Smooth muscle cell of the brain vasculature (primary cell): Measurements from ENCODE around the gene KCNQ4.
A peak's percentile ranks its signal among the peaks of the same experiment; 100 is the strongest.

Source experiments
- DNase-seq: peaks from one replicate; pipeline ENCODE4 v3.0.0-alpha.2; 2012; ENCODE audit warnings: low read depth, low spot score

Gene KCNQ4

DNA sequence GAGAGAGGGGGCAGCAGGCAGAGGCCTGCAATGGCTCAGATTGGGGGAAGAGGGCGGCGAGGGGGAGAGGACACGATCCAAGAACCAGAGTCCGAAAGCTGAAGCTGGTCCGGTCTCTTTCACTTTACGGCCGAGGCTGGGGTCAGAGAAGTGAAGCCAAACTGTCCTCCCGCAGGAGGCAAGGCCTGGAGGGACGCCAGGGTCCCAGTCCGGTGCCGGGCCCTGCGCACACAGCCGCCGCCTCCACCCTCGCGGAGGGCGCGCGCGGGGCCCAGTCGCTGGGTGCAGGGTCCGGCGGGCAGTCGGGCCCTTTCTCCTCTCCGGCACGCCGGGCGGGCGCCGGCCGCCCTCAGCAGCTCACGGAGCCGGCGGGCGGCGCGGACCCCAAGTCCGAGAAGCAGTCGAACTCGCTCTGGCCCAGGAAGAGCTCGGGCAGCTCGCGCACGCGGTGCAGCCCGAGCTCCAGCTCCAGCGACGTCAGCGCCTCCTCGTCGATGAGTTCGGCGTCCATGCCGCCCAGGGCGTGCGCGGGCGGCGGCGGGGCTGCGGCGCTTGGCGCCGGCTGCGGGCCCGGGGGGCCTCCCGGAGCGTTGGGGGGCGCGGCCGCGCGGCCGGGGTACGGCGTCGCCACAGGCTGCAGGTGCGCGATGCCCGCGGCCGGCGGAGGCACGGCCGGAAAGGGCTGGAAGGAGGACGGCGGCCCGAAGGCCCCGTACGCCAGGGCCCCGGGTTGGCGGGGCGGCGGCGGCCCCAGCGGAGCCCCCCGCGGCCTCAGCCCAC, 77.8 kb downstream of the KCNQ4 start:
- no peak for DNase-seq

DNA sequence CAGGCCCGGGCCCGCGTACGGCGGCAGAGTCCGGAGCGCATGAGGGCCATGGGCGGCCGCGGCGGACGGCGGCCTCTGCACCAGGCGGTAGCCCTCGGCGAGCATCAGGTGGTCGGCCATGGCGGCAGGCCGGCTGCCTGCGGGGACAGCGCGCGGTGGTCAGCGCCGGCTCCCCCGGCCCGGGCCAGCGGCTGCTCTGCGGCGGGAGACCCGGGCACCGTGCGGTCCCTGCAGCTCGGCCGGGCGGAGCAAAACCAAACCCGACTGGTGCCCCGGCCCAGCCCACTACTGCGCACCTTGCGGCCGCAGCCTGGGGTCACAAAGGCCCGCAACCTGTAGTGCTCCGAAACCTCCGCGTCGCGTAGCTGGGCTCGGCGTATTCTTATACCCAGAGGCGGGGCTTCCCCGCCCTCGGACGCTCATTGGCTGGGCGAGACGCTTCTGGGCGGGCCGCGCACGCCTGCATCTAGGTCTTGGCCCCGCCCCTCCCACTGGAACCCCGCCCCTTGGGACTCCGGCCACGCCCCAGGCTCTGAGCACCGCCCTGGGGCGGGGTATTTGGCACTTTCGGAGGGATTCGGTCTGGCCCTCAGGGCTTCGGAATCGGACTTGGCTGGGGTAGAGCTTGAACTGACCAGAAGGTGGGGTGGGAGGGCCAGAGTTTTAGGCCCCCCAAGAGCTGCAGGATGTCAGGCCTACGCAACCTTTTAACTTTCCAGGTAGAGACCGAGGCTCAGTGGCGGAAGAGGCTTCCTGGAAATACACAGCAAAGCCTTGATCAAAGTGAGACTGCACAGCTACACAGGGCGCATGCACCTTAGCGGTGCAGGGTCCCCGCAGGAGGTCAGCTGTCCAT, 78.6 kb downstream of the KCNQ4 start, which contains the start of gene CITED4:
Gene CITED4, minus strand, starts transcription at position 356 of the 856 bp plus-strand sequence. Its CDS starts 236 bp downstream, at position 120.
- DNase-seq = peak; percentile 81

DNA sequence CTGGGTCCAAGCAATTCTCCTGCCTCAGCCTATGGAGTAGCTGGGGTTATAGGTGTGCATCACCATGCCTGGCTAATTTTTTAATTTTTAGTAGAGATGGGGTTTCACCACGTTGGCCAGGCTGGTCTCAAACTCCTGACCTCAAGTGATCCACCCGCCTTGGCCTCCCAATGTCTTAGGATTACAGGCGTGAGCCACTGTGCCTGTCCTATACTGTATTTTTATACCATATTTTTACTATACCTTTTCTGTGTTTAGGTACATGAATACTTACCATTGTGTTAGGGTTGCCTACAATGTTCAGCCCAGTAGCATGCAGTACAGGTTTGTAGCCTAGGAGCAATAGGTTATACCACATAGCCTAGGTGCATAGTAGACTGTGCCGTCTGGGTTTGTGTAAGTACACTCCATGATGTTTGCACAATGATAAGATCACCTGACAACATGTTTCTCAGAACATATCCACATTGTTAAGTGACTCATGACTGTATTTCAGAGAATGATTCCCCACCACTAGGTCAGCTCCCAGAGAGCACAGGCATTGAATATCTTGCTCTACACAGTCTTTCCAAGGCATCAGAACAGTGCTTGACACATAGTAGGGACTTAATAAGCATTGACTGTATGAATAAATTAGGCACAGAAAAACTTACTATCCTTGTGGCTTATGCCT, 84.6 kb downstream of the KCNQ4 start:
- DNase-seq = no peak

DNA sequence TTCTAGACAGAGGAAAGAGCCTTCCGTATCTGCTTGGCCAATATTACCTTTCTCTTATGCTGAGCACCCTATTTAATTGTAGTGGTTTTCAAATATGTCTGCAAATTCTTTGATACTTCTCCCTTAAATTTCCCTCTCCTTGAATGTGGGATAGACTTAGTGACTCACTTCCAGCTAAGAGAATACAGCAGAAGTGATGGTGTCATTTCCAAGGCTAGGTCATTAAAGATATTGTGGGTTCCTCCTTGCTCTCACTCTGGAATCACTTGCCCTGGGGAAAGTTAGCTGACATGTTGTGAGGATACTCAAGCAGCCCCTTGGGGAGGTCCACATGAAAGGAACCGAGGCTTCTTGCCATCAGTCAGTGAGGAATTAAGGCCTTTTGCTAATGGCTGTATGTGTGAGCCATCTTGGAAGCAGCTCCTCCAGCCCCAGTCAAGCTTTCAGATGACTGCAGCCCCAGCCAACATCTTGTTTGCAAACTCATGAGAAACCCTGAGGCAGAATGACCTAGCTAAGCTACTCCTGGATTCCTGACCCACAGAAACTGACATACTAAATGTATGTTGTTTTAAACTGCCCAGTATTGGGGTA, 86.6 kb downstream of the KCNQ4 start:
- DNase-seq = no peak

DNA sequence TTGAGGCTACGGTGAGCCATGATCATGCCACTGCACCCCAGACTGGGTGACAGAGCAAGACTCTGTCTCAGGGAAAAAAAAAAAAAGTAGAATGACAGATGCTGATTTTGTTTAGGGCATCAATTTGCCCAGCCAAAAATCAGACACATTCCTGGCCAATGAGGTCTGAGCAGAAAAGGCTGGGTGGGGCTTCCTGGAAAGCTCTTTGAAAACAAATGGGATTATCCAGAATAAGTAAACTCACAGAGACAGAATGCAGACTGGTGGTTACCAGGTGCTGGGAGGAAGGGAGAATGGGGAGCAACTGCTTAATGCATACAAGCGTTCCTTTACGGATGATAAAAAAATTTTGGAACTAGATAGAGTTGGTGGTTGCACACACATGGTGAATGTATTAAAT, 88.7 kb downstream of the KCNQ4 start:
- DNase-seq = no peak

DNA sequence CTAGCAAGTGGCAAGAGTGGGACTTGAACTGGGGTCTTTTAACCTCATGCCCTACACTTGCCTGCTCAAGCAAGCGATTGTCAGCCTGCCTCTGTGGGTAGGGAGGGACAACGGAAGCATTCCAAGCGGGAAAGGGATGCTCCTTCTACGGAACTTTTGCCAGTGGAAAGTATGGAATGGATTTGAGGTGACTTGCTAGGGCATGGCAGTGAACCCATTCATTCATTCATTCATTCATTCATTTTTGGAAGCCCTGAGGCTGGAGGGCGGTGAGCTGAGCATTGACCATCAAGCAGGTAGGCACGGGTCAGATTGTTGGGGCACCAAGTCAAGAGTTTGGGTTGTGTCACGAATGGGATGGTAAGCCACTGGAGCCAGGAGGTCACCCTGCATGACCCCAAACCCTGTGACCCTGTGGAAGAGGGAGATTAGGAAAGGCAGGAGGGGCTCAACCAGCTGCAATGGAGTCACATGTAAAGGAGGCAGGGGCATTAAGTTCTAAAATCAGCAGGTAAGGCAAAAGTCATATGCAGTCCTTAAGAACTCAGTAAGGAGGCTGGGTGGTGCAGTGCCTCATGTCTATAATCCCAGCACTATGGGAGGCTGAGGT, 90.4 kb downstream of the KCNQ4 start:
- DNase-seq = no peak

DNA sequence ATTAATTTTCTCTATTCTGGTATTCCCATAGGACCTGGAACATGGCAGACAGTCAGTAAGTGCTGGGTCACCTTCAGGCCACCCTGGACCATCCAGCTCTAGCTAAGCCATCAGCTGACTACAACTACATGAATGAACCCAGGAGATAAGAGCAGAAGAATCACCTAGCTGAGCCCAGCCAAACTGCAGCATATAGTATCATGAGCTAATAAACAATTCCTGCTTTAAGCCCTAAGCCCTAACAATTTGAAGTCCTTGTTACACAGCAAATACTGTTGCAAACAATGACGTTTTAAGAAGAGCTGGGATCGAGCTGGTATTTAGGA, 92.8 kb downstream of the KCNQ4 start:
- no peak for DNase-seq

DNA sequence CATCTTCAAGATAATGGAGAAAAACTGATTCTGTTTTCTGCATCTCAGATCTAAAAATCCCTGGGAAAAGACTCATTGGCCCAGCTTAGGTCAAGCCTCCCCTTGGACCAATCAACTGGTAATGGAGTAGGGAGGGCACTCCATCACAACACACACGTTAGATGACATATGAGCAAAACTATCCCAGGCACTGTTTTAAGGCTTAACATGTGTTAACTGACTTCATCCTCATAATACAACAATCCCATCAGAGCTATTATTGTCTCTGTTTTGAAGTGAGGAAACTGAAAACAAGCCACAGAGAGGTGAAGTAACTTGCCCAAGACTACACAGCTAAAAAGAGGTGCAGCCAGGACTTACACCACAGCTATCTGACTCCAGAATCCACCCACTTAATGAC, 93.3 kb downstream of the KCNQ4 start:
- DNase-seq = no peak

DNA sequence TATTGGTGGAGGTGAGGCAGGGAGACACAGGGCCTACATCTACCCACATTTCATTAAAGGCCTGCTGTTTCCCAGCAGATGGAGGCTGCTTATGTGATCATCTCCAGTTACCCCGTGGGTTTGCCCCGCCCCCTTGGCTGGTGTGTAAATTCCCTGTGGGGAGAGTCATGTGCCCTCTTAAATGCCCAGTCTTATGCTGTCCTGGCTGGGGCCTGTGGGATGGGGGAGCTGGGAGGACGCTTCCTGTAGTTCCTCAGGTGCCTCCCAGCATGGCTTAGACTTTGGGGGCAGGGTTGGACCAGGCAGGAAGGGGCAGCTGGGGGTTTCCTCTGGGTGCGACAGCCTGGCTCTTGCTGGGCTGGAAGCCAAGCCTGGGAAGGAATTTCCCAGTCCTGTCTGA, 94.1 kb downstream of the KCNQ4 start:
- DNase-seq = peak; percentile 86

DNA sequence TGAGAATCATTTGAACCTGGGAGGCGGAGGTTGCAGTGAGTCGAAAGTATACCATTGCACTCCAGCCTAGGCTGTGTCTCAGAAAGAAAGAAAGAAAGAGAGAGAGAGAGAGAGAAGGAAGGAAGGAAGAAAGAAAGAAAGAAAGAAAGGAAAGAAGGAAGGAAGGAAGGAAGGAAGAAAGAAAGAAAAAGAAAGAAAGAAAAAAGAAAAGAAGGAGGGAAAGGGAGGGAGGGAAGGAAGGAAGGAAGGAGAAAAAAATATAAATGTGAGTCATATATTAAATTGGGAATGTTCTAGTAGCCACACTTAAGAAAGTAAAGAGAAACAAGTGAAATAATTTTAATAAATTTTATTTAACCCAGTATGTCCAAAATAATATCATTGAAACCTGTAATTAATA, 95.3 kb downstream of the KCNQ4 start:
- no peak for DNase-seq

DNA sequence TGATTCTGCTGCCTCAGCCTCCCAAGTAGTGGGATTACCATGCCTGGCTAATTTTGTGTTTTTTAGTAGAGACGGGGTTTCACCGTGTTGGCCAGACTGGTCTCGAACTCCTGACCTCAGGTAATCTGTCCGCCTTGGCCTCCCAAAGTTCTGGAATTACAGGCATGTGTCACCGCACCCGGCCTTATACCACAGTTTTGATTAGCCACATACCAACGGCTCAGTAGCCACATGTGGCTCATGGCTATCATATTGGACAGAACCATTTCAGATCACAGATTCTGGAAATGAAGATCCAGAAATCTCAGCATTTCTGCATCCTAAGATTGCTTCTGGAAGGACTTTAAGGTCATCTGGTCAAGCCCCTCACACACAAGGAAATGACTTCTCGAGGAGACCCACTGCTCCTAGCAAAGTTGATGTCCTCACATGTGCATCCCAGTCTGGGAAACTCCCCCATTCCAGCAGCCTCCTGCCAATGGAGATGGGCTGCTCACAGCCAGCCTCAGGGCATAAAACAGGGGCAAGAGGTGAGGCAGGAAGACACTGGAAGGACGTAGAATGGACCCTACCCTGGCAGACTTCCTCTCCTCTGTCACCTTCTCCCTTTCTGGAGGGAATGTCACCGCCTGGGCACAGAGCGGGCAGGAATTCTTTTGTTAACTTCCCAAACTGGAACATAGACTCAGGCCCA, 96.0 kb downstream of the KCNQ4 start:
- no peak for DNase-seq

DNA sequence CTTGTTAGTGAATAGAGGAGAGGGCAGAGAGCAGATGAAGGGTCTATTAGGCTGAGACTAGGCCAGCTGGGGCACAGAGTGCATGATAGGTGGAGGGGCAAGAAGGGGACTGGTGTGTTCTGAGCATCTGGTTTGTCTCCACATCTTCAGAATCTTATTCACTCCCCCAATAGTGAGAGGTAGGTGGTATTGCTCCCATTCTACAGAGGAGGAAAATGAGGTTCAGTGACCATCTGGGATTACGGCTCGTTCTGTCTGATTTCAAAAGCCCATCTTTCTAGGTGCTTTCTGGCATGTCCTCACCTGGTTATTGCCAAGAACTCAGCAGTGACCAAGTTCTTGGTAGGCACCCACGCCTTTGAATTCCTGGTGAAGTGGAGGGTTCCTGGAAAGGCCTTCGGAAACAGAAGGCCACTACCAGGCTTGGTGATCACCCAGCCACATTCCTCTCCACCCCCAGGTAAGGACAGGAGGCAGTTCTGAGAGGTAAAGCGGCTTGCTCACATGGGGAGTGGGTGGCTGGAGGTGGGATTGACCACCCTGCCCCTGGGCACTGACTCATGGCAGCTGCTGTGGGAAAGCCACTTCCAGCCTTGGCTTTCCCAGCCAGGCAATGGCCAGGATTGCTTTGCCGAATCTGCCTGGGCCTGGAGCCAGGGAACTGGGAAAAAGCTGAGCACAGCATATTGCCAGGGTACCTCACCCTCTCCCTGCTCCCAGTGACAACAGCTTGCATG, 97.4 kb downstream of the KCNQ4 start:
- no peak for DNase-seq

DNA sequence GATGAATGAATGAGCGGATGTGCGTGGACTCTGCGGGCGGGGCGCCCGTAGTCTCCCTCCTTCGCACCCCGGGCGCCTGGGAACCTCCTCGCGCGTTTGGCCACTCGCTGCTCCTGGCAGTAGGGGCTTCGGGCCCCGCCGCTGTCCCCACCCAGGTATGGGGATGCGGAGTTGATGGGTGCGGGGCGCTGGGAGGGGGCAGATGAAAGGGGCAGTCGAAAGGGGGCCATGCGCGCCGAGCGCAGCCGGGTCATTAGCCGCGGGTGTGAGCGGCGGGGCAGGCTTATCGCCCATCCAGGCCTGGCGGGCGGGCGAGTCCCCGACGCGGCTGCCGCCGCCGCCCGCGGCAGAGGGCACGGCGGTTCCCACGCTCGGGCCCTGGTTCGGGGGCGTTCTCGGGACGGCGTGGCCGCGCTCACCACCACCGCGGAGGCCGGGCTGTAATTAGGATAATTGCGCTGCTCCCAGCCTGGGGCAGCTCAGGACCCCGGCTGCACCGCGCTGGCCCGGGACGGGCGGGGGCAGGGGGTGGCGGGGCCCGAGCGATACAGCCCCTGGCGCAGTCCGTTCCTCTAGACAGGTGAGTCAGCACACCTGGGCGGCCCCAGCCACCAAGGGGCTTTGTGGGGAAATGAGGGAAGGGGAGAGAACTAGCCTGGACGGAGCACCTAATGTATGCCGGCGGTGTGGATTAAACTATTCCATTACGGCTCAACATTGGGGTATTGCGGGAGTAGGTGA, 100.6 kb downstream of the KCNQ4 start:
- no peak for DNase-seq

DNA sequence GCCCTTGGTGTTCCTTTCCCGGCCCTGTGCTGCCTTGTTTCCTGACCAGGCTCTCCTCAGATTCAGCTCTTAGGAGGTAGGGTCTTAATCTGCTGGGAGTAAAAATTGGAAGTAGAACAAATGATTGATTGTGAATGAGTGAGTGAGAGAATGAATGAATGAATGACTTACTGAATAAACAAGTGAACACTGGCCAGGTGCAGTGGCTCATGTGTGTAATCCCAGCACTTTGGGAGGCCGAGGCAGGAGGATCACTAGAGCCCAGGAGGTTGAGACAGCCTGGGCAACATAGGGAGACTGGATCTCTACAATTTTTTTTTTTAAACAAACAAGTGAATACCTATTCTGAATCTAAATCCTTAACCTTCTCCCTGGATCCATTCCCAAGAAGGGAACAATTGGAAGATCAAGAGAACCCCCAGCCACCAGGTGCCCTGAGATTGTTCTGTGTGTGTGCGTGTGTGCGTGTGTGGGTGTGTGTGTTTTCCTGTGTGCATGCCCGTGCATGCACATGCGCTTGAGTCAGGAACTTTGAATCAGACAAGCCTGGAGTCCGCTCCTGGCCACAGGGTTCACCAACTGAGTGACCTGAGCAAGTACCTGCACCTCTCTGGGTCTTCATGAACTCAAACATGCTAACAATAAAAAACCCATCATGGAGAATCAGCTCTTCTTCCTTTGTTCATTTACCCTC, 102.9 kb downstream of the KCNQ4 start:
- DNase-seq = no peak

DNA sequence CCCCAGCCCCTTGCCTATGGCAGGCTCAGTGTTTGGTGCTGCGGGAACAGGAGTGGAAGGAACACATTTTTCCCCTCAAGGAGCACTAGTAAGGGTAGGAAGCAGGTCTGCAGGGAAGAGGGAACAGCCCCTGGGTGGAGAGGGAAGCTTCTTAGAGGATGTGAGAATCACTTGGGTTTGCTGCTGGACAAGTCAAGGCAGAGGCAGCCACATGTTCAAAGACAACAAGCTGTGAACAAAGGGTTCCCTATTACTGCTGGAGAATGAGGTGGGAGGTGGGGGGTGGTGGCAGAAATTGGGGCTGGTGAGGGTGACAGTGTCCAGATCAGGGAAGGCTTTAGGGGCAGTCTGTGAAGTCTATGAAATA, 103.4 kb downstream of the KCNQ4 start:
- no peak for DNase-seq

DNA sequence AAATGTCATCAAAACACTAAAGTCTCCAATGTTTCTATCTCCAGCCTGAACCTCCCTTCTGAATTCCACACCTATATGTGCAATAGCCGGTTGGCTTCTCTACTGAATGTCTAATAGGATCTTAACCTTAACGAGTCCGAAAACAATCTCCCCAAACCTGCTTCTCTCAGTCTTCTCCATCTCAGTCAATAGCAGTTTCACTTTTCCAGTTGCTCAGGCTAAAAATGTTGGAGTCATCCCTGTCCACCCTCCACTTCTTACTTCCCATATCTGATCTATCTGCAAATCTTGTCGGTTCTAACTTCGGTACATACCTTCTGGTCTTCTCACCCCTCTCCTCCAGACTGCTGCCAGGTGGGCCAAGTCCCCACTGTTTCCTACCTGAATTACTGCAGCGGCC, 104.1 kb downstream of the KCNQ4 start:
- DNase-seq = no peak
